Measurements from ENCODE around the gene SERPINB11.

GRCh38 chr18:63664571-63664970 is 38.2 kb upstream of the SERPINB11 start:
- TF ChIP-seq EZH2 (IDR thresholded peaks at IDR 0.05; ENCODE audit: borderline replicate concordance, insufficient read depth, low read length, poor library complexity, severe bottlenecking): no peak
- no peak for TF ChIP-seq POLR2AphosphoS5 (IDR thresholded peaks at IDR 0.05)
